K562 (cell line): Measurements from ENCODE around the gene NDUFV3. TPM values are rescaled to one million over a fixed set of nuclear protein-coding genes. Genes with fewer than 3 reads are reported as not detected.
A peak's percentile ranks its signal among the peaks of the same experiment; 100 is the strongest.

Experiments
- C11orf30 ChIP-seq: fragments of 450-650 bp; IDR thresholded peaks from 2 replicates; pipeline ENCODE4 v1.6.1; 2016; ENCODE audit warnings: low read depth, mild to moderate bottlenecking
- CAMTA2 ChIP-seq: fragments of 250-450 bp; sonication (Bioruptor Pico); conservative IDR thresholded peaks from 2 replicates; pipeline ENCODE4 v1.5.1; 2022
- CHD1 ChIP-seq: fragments of 200-600 bp; sonication (generic); IDR thresholded peaks from one replicate; pipeline ENCODE4 v1.6.1; 2012; ENCODE audit warnings: mild to moderate bottlenecking, moderate library complexity, low read length, inconsistent platforms
- MYNN ChIP-seq, 2 experiments: sonication (generic); formaldehyde crosslinking in 1 of 2; IDR thresholded peaks; 2 replicates each; pipeline versions ENCODE4 v1.5.0 to v1.6.1; 2016 to 2020; ENCODE audit warnings: antibody characterized with exemption in 1 of 2, missing genetic modification reagents in 1 of 2
- POLR2B ChIP-seq: fragments of 450-650 bp; IDR thresholded peaks from 2 replicates; pipeline ENCODE4 v1.6.1; 2018; ENCODE audit warnings: low read depth; ENCODE audit not compliant: partially characterized antibody
- RBM15 ChIP-seq: fragments of 200-400 bp; formaldehyde crosslinking; IDR thresholded peaks from 2 replicates; pipeline ENCODE4 v1.6.1; 2018; ENCODE audit warnings: mild to moderate bottlenecking, low read length, moderate library complexity; ENCODE audit not compliant: insufficient read depth
- RBM22 ChIP-seq: fragments of 200-400 bp; formaldehyde crosslinking; IDR thresholded peaks from 2 replicates; pipeline ENCODE4 v1.6.1; 2018; ENCODE audit warnings: low read length, low read depth; ENCODE audit not compliant: poor library complexity, severe bottlenecking
- SIN3B ChIP-seq: fragments of 450-650 bp; IDR thresholded peaks from 2 replicates; pipeline ENCODE4 v1.6.1; 2017; ENCODE audit warnings: low read depth, mild to moderate bottlenecking, moderate library complexity
- SMARCB1 ChIP-seq: IDR thresholded peaks from 2 replicates; pipeline ENCODE4 v1.6.1; 2011; ENCODE audit warnings: improper control_type of control experiment, low read depth; ENCODE audit not compliant: insufficient read length
- SP2 ChIP-seq: IDR thresholded peaks from 2 replicates; pipeline ENCODE4 v1.6.1; 2011; ENCODE audit warnings: mild to moderate bottlenecking, low read depth, low read length, moderate library complexity; ENCODE audit not compliant: poor library complexity, severe bottlenecking; ENCODE audit errors: extremely low read depth
- YY1 ChIP-seq, 3 experiments: IDR thresholded peaks; 2 replicates each; pipeline ENCODE4 v1.6.1; 2011; ENCODE audit warnings: low read length in 2 of 3, mild to moderate bottlenecking in 2 of 3, moderate library complexity in 2 of 3, borderline replicate concordance in 1 of 3, control low read depth in 1 of 3, low read depth in 1 of 3; ENCODE audit not compliant: insufficient read depth in 3 of 3, insufficient replicate concordance in 2 of 3, control insufficient read depth in 1 of 3, insufficient read length in 1 of 3; ENCODE audit errors: extremely low read depth in 1 of 3
- ZNF41 ChIP-seq: fragments of 250-450 bp; sonication (Bioruptor Pico); conservative IDR thresholded peaks from 2 replicates; pipeline ENCODE4 v1.4.0; 2020; ENCODE audit warnings: mild to moderate bottlenecking
- polyA plus RNA-seq, 8 experiments: library from polyadenylated mRNA; depleted of rRNA in 4 of 8; stranded (reverse) in 5 of 8; unstranded in 3 of 8; fragments of >200 nt; fragmentation: Nextera tagmentation in 2 of 8; fragmentation: Illumina TruSeq in 1 of 8; extraction: Ambion mirVana in 2 of 8; extraction: Trizol in 1 of 8; gene quantifications; 2 replicates each; pipeline versions ENCODE4 v1.2.1 to v1.2.3, GENCODE V29; 2011 to 2014; ENCODE audit warnings: inconsistent platforms in 1 of 8, missing spikeins in 1 of 8
- total RNA-seq, 7 experiments: library from RNA; depleted of rRNA in 6 of 7; stranded (reverse); fragments of >200 nt in 6 of 7; fragmentation: Illumina TruSeq in 2 of 7; extraction: Trizol in 2 of 7; gene quantifications; 2 replicates each; pipeline versions ENCODE4 v1.2.1 to v1.2.3, GENCODE V29; 2011 to 2021; ENCODE audit warnings: low replicate concordance in 1 of 7
- TF ChIP-seq, protein P1 (sequence below): sonication (generic); formaldehyde crosslinking; IDR thresholded peaks from 2 replicates; pipeline ENCODE4 v1.8.0; 2022; ENCODE audit warnings: mild to moderate bottlenecking, low read depth, missing genetic modification reagents
- TF ChIP-seq, protein P2 (sequence below), 2 experiments: fragments of 450-650 bp; IDR thresholded peaks; 2 replicates each; pipeline ENCODE4 v1.6.1; 2016
- TF ChIP-seq, protein P3 (sequence below): fragments of 450-650 bp; IDR thresholded peaks from 2 replicates; pipeline ENCODE4 v1.6.1; 2018; ENCODE audit not compliant: partially characterized antibody
- TF ChIP-seq, protein P4 (sequence below): conservative IDR thresholded peaks from 2 replicates; pipeline ENCODE4 v1.6.1; 2011; ENCODE audit warnings: low read depth, mild to moderate bottlenecking, low read length; ENCODE audit not compliant: control insufficient read depth

The NDUFV3 gene
- total and polyA plus RNA-seq, 9 of the 15 experiments (the other 6 are each of a cell fraction or from before 2014, with no cell fraction given) = 19.1 to 87.8 (median 74.3) TPM

DNA sequence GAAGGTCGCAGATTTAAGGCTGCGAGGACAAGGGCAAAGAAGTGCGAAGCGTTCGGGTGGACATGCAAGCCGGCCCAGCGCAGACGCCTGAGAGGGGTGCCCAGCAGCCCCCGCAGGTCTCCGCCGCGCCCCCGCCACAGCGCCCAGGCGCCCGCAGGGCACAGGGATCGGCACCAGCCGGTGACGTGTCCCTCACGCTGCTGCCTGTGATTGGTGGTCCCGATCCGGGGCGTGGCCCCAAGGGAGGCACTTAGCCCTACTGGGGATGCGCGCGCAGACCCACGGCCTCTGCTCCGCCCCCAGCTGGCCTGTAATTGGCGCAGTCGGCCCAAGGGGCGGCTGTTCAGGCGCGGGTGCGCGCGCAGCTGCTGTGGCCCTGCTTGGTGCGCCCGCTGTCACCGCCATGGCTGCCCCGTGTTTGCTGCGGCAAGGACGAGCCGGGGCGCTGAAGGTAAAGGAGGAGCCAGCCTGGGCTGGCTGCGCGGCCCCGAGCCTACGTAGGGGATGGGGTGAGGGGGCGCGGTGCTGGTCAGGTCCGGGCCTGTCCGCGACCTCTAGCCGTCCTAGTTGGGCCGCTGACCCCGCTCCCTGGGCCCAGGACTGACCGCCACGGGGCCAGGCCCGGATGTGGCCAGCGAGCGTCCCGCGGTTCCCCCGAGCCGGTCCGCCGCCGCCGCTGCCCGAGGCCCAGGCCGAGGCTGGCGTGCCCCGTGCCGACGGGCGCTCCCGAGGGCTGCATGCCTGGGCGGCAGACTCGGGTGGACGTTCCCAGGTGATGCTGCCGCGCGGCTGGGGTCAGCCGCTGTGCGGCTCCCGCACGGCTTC lies at the start of gene NDUFV3 (continued):
- peak; percentile 94 for TF ChIP-seq POLR2B
- TF ChIP-seq C11orf30 = peak; percentile 78
- TF ChIP-seq CHD1 = peak; percentile 96
- TF ChIP-seq, protein P1, sequence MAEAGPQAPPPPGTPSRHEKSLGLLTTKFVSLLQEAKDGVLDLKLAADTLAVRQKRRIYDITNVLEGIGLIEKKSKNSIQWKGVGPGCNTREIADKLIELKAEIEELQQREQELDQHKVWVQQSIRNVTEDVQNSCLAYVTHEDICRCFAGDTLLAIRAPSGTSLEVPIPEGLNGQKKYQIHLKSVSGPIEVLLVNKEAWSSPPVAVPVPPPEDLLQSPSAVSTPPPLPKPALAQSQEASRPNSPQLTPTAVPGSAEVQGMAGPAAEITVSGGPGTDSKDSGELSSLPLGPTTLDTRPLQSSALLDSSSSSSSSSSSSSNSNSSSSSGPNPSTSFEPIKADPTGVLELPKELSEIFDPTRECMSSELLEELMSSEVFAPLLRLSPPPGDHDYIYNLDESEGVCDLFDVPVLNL = no peak; the same call in none of the 2 replicates
- no peak for TF ChIP-seq SMARCB1
- TF ChIP-seq, protein P2, sequence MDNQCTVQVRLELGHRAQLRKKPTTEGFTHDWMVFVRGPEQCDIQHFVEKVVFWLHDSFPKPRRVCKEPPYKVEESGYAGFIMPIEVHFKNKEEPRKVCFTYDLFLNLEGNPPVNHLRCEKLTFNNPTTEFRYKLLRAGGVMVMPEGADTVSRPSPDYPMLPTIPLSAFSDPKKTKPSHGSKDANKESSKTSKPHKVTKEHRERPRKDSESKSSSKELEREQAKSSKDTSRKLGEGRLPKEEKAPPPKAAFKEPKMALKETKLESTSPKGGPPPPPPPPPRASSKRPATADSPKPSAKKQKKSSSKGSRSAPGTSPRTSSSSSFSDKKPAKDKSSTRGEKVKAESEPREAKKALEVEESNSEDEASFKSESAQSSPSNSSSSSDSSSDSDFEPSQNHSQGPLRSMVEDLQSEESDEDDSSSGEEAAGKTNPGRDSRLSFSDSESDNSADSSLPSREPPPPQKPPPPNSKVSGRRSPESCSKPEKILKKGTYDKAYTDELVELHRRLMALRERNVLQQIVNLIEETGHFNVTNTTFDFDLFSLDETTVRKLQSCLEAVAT (IDR thresholded peaks at IDR 0.05) = peak in 1 of 2 experiments; percentile 31; a peak in 1 of 4 replicates
- no peak; the same call in 1 of the 2 replicates for TF ChIP-seq ZNF41 (CRISPR knock-in tag)
- peak; percentile 81 to 95 (median 86) for TF ChIP-seq YY1 (IDR thresholded peaks at IDR 0.05; ENCODE audit: borderline replicate concordance in 1 of 3, control insufficient read depth in 1 of 3, extremely low read depth in 1 of 3, insufficient read depth in 3 of 3, insufficient read length in 1 of 3, insufficient replicate concordance in 2 of 3, low read depth in 1 of 3, low read length in 2 of 3)
- TF ChIP-seq, protein P3, sequence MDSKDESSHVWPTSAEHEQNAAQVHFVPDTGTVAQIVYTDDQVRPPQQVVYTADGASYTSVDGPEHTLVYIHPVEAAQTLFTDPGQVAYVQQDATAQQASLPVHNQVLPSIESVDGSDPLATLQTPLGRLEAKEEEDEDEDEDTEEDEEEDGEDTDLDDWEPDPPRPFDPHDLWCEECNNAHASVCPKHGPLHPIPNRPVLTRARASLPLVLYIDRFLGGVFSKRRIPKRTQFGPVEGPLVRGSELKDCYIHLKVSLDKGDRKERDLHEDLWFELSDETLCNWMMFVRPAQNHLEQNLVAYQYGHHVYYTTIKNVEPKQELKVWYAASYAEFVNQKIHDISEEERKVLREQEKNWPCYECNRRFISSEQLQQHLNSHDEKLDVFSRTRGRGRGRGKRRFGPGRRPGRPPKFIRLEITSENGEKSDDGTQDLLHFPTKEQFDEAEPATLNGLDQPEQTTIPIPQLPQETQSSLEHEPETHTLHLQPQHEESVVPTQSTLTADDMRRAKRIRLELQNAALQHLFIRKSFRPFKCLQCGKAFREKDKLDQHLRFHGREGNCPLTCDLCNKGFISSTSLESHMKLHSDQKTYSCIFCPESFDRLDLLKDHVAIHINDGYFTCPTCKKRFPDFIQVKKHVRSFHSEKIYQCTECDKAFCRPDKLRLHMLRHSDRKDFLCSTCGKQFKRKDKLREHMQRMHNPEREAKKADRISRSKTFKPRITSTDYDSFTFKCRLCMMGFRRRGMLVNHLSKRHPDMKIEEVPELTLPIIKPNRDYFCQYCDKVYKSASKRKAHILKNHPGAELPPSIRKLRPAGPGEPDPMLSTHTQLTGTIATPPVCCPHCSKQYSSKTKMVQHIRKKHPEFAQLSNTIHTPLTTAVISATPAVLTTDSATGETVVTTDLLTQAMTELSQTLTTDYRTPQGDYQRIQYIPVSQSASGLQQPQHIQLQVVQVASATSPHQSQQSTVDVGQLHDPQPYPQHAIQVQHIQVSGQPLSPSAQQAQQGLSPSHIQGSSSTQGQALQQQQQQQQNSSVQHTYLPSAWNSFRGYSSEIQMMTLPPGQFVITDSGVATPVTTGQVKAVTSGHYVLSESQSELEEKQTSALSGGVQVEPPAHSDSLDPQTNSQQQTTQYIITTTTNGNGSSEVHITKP = peak; percentile 32
- TF ChIP-seq RBM15 = no peak
- TF ChIP-seq RBM22 = peak; percentile 57
- TF ChIP-seq, protein P4, sequence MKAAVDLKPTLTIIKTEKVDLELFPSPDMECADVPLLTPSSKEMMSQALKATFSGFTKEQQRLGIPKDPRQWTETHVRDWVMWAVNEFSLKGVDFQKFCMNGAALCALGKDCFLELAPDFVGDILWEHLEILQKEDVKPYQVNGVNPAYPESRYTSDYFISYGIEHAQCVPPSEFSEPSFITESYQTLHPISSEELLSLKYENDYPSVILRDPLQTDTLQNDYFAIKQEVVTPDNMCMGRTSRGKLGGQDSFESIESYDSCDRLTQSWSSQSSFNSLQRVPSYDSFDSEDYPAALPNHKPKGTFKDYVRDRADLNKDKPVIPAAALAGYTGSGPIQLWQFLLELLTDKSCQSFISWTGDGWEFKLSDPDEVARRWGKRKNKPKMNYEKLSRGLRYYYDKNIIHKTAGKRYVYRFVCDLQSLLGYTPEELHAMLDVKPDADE = peak; percentile 72
- TF ChIP-seq SIN3B = peak; percentile 89
- TF ChIP-seq SP2 = no peak
- TF ChIP-seq CAMTA2 (CRISPR knock-in tag) = 0 out of 2 replicates have a peak, but pooled peaks have one; percentile 13
- peak; percentile 81; the same call in 1 of the 2 replicates for TF ChIP-seq MYNN (IDR thresholded peaks at IDR 0.05)
- no peak for TF ChIP-seq MYNN (CRISPR knock-in tag; IDR thresholded peaks at IDR 0.05)
